Astrocyte (in vitro differentiated cells and primary cell): Measurements from ENCODE around the gene TTC27.

ENCODE experiments used
- EZH2 ChIP-seq: IDR thresholded peaks from 2 replicates; pipeline ENCODE4 v1.6.1; 2012; ENCODE audit warnings: mild to moderate bottlenecking, low read length, inconsistent platforms; ENCODE audit not compliant: insufficient read depth
- TF ChIP-seq, protein P1 (sequence below): IDR thresholded peaks from 2 replicates; pipeline ENCODE4 v1.5.1; 2011; ENCODE audit warnings: low read depth, mild to moderate bottlenecking, inconsistent platforms, low read length, moderate library complexity; ENCODE audit not compliant: insufficient read depth

DNA sequence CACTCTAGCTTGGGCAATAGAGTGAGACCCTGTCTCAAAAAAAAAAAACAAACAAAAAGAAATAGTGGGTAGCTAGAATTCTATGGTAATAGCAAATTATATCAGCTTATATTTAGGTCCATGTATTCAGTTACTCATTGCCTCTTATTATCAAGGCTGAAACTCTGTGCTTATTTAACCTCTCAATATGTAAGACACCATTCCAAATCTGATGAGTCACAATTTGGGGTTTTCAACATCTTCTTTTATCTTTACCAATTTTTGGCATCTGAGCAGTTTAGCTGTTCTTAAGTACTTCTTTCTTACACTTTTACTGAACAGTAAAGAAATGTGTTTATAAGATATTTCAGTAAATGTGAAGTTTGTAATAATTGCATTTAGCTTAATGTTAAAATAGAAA is 69.3 kb downstream of the TTC27 start:
- TF ChIP-seq EZH2, result no peak
- TF ChIP-seq, protein P1, sequence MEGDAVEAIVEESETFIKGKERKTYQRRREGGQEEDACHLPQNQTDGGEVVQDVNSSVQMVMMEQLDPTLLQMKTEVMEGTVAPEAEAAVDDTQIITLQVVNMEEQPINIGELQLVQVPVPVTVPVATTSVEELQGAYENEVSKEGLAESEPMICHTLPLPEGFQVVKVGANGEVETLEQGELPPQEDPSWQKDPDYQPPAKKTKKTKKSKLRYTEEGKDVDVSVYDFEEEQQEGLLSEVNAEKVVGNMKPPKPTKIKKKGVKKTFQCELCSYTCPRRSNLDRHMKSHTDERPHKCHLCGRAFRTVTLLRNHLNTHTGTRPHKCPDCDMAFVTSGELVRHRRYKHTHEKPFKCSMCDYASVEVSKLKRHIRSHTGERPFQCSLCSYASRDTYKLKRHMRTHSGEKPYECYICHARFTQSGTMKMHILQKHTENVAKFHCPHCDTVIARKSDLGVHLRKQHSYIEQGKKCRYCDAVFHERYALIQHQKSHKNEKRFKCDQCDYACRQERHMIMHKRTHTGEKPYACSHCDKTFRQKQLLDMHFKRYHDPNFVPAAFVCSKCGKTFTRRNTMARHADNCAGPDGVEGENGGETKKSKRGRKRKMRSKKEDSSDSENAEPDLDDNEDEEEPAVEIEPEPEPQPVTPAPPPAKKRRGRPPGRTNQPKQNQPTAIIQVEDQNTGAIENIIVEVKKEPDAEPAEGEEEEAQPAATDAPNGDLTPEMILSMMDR, result no peak
